ENCODE data around the gene PPP6R2. TPM values are rescaled to one million over a fixed set of nuclear protein-coding genes. Genes with fewer than 3 reads are reported as not detected.

PPP6R2 gene
- total and polyA plus RNA-seq, 9 of the 15 experiments (the other 6 are each of a cell fraction or from before 2014, with no cell fraction given), result 0.32 to 39.8 (median 21.4) TPM

- TF ChIP-seq CHD7 (IDR thresholded peaks at IDR 0.05; ENCODE audit: low read depth, low read length) (no peak), SAFB (IDR thresholded peaks at IDR 0.05; ENCODE audit: borderline replicate concordance, low read depth, low read length) (no peak), ZNF395 (CRISPR knock-in tag; IDR thresholded peaks at IDR 0.05) (no peak), ZBTB26 (CRISPR knock-in tag; IDR thresholded peaks at IDR 0.05) (no peak), SREBF2 (CRISPR knock-in tag; IDR thresholded peaks at IDR 0.05) (no peak), ELF4 (CRISPR knock-in tag; IDR thresholded peaks at IDR 0.05) (no peak), ZNF644 (tag; IDR thresholded peaks at IDR 0.05; ENCODE audit: low read depth) (no peak), ZNF175 (CRISPR knock-in tag; IDR thresholded peaks at IDR 0.05; ENCODE audit: low read depth) (no peak), NFATC3 (IDR thresholded peaks at IDR 0.05) (no peak), KLF10 (CRISPR knock-in tag; IDR thresholded peaks at IDR 0.05) (no peak), PML (IDR thresholded peaks at IDR 0.05; ENCODE audit: low read length) (no peak), KLF16 (IDR thresholded peaks at IDR 0.05) (no peak), PRPF4 (IDR thresholded peaks at IDR 0.05; ENCODE audit: insufficient read depth, low read depth, low read length, poor library complexity, severe bottlenecking) (no peak), TEAD4 (IDR thresholded peaks at IDR 0.05; ENCODE audit: low read length) (no peak), TEAD4 (CRISPR knock-in tag; IDR thresholded peaks at IDR 0.05; ENCODE audit: borderline replicate concordance) (no peak)
These were observed 93.8 kb downstream of the PPP6R2 start (continued) for GRCh38 chr22:50436841-50437341.
